Measurements from ENCODE around the gene SCN9A. TPM values are rescaled to one million over a fixed set of nuclear protein-coding genes. Genes with fewer than 3 reads are reported as not detected.
A peak's percentile ranks its signal among the peaks of the same experiment; 100 is the strongest.
"Not testable (repeated sequence)": the region's sequence is repeated elsewhere in the genome, so short reads cannot be mapped to it uniquely, and the experiment has no call there.

The SCN9A gene
- total and polyA plus RNA-seq, 8 donors, result 11.8 to 18.4 (median 13.0) TPM

DNA sequence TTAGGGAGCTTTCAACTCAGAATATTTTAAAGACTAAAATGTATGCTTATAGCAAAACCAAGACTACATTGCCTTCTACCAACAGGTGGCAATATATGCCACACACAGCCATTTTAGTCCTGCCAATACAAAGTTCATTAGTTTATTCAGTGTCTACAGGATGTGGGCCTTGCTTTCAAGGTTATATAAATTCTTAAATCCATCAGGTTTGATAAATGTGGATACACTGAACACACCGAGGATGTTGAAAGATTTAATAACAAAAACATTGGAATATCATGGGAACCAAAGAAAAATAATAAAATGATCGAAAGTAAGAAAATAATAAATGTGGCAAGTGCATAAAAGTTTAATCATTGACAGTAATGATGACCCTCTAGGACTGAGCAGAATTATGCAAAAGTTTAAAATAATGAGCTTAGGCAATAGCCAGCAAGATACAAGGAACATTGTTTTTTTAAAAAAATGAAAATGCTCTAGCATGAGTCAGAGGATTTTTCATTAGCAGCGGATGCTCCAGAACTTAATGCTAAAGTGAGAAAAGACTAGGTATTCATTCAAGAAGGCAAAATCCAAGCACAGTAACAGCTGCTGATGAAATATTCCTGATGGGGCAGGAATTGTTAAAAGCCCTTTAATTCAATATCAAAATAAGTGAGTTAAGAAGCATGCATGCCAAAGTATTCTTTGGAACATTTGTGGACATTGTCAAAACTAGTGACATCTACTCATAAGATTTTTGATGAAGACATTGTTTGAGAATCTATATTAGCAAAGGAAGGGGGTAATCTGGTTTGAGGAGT lies 14.2 kb downstream of the SCN9A start:
- no peaks in the 10 kb centered on the region for H3K36me3 ChIP-seq
- peak; percentile 78 for ATAC-seq
- TF ChIP-seq CTCF (IDR thresholded peaks at IDR 0.05), result peak; percentile 2 to 30
- H3K27ac ChIP-seq, result no peak overlapping the region
- H3K9me3 ChIP-seq, result no peaks in the 10 kb centered on the region
- H3K4me1 ChIP-seq, result no peaks in the 10 kb centered on the region
- DNase-seq, result peak in 1 of 4 donors; percentile 21
- intact Hi-C loops (cut with DNase I), result no loop called here
- no peaks in the 10 kb centered on the region for H3K27me3 ChIP-seq
- H3K4me3 ChIP-seq, result no peak overlapping the region

GRCh38 chr2:166360906-166361305 lies 14.8 kb downstream of the SCN9A start:
- intact Hi-C loops (cut with DNase I), result no loop called here
- no peak overlapping the region for H3K4me3 ChIP-seq
- no peaks in the 10 kb centered on the region for H3K9me3 ChIP-seq
- H3K36me3 ChIP-seq, result no peaks in the 10 kb centered on the region
- no peaks in the 10 kb centered on the region for H3K4me1 ChIP-seq
- H3K27ac ChIP-seq, result no peak overlapping the region
- no peak for ATAC-seq
- no peaks in the 10 kb centered on the region for H3K27me3 ChIP-seq
- TF ChIP-seq CTCF (IDR thresholded peaks at IDR 0.05), result no peak
- no peak for DNase-seq

GRCh38 chr2:166360426-166360825 lies 15.3 kb downstream of the SCN9A start:
- no peaks in the 10 kb centered on the region for H3K9me3 ChIP-seq
- no peak overlapping the region for H3K4me3 ChIP-seq
- TF ChIP-seq CTCF (IDR thresholded peaks at IDR 0.05), result no peak
- H3K4me1 ChIP-seq, result no peaks in the 10 kb centered on the region
- ATAC-seq (no peak), DNase-seq (no peak)
- H3K36me3 ChIP-seq, result no peaks in the 10 kb centered on the region
- H3K27ac ChIP-seq, result no peak overlapping the region
- intact Hi-C loops (cut with DNase I), result no loop called here
- no peaks in the 10 kb centered on the region for H3K27me3 ChIP-seq

- intact Hi-C loops (cut with DNase I), result not testable (repeated sequence)
These were observed 17.8 kb downstream of the SCN9A start for GRCh38 chr2:166357950-166358321.

DNA sequence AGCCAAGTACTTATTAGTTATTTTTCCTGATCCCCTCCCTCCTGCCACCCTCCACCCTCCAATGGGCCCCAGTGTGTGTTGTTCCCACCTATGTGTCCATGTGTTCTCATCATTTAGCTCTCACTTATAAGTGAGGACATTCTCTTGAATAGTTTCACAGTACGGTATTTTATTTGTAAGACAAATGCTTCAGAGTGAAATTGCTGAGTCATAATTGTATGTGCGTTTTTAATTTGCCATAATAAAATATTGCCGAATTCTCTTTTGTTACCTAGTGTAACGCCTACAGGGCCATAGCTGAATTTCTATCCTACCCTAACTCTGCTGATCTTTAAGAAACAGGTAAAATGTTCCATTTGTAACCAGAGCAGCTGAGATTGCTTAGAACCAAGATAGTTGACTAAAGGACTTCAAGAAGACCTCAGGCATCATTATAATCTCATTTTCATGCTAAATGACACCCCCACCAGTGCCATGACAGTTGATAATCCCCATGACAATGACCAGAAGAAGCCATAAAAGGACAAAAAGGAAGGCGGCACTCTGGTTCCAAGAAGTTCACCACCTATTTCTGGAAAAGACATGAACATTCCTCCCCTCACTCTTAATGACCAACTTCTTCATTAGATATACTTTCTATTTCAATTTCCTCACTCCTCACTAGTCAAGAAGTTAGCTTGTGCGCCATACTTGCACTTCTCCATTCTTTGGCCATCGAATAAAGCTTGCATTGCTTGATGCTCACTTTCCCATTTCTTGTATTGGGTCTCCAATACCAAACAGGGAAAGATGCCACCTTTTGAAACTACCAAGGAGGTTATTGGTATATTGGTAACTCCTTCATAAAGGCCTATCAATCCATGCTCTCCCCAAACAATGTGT lies 18.4 kb downstream of the SCN9A start:
- no peak overlapping the region for H3K27ac ChIP-seq
- no peaks in the 10 kb centered on the region for H3K36me3 ChIP-seq
- ATAC-seq, result no peak

More at GRCh38 chr2:166357950-166358321, 17.8 kb downstream of the SCN9A start:
- H3K4me3 ChIP-seq, ATAC-seq, H3K36me3 ChIP-seq, H3K4me1 ChIP-seq, H3K27me3 ChIP-seq, H3K9me3 ChIP-seq, DNase-seq, H3K27ac ChIP-seq: not testable (repeated sequence)

More for the DNA sequence above, 18.4 kb downstream of the SCN9A start:
- Histone ChIP-seq H3K9me3 (no peaks in the 10 kb centered on the region), H3K27me3 (no peaks in the 10 kb centered on the region), H3K4me3 (no peak overlapping the region), H3K4me1 (no peaks in the 10 kb centered on the region)
- TF ChIP-seq CTCF (IDR thresholded peaks at IDR 0.05), result no peak
- intact Hi-C loops (cut with DNase I), result no loop called here
- no peak for DNase-seq
